Natural killer cell (primary cell): ENCODE measurements around the gene CHN1. TPM values are rescaled to one million over a fixed set of nuclear protein-coding genes. Genes with fewer than 3 reads are reported as not detected.

Experiments
- ATAC-seq, 3 donors: fragments of 150-1000 bp in 2 of 3; fragments of 200-7000 bp in 1 of 3; cut with Tn5 transposase; 1 replicate in 1 of 3; 2 replicates in 2 of 3; pipeline ENCODE4 v1.10.0; 2021; ENCODE audit warnings: mild to moderate bottlenecking in 2 of 3, moderate library complexity in 2 of 3
- DNase-seq, 2 donors: peaks; one replicate each; pipeline versions ENCODE4 v3.0.0 to v3.0.0-alpha.2; 2013 to 2021; ENCODE audit warnings: mixed read lengths in 1 of 2
- H3K27ac ChIP-seq: one replicate; pipeline ENCODE4 v1.5.1; 2013; ENCODE audit warnings: mild to moderate bottlenecking, low read length
- H3K27me3 ChIP-seq: one replicate; pipeline ENCODE4 v1.6.1; 2013; ENCODE audit warnings: low read length; ENCODE audit not compliant: control insufficient read depth, insufficient read depth
- H3K36me3 ChIP-seq: one replicate; pipeline ENCODE4 v1.6.1; 2013; ENCODE audit warnings: low read length; ENCODE audit not compliant: control insufficient read depth, insufficient read depth
- H3K4me1 ChIP-seq: one replicate; pipeline ENCODE4 v1.6.1; 2013; ENCODE audit warnings: low read length; ENCODE audit not compliant: control insufficient read depth, insufficient read depth
- H3K4me3 ChIP-seq: one replicate; pipeline ENCODE4 v1.5.1; 2013; ENCODE audit warnings: low read length
- H3K9me3 ChIP-seq: one replicate; pipeline ENCODE4 v1.6.1; 2013; ENCODE audit warnings: low read length; ENCODE audit not compliant: control insufficient read depth, insufficient read depth
- H3K27ac Mint-ChIP-seq, 2 donors: one replicate each; pipeline ENCODE4 v1.8.0; 2022; ENCODE audit warnings: mild to moderate bottlenecking in 2 of 2, mixed read lengths in 2 of 2, moderate library complexity in 1 of 2
- H3K27me3 Mint-ChIP-seq, 2 donors: one replicate each; pipeline ENCODE4 v1.8.0; 2022; ENCODE audit warnings: low read depth in 2 of 2, mixed read lengths in 2 of 2
- H3K36me3 Mint-ChIP-seq: one replicate; pipeline ENCODE4 v1.8.0; 2022; ENCODE audit warnings: mixed read lengths
- H3K4me1 Mint-ChIP-seq, 2 donors: one replicate each; pipeline ENCODE4 v1.8.0; 2022; ENCODE audit warnings: mixed read lengths in 2 of 2
- H3K4me3 Mint-ChIP-seq: one replicate; pipeline ENCODE4 v1.8.0; 2022; ENCODE audit warnings: mild to moderate bottlenecking, moderate library complexity, mixed read lengths
- H3K9me3 Mint-ChIP-seq, 2 donors: one replicate each; pipeline ENCODE4 v1.8.0; 2022; ENCODE audit warnings: mixed read lengths in 2 of 2
- CTCF ChIP-seq: fragments of 200-600 bp; IDR thresholded peaks from one replicate; pipeline ENCODE4 v1.8.0; 2022; ENCODE audit warnings: antibody characterized with exemption
- WGBS: methylation state at CpG from one replicate; pipeline ENCODE4 v1.1.7; 2013; ENCODE audit warnings: missing lambda C conversion rate; ENCODE audit not compliant: insufficient coverage; 5-methylcytosine and 5-hydroxymethylcytosine counted together
- intact Hi-C: fragments of 100-400 bp; cut with micrococcal nuclease; formaldehyde crosslinking; loops from one replicate; pipeline ENCODE4 v1.14.2; 2022
- total RNA-seq, 4 donors: library from RNA; stranded (reverse); fragments of 120-200 nt in 1 of 4; gene quantifications; one replicate each; pipeline versions ENCODE4 v1.2.3 to v1.2.4, GENCODE V29; 2013 to 2022

The CHN1 gene
- total RNA-seq, 3 donors from 2014 or later (not counting 1 experiment from before 2014, with no cell fraction given): 0.80 to 1.7 (median 0.88) TPM

- H3K36me3 Mint-ChIP-seq: no peaks in the 10 kb centered on the region
- peak overlapping the region; percentile 39 to 85 for H3K27ac Mint-ChIP-seq
- H3K27me3 ChIP-seq: no peaks in the 10 kb centered on the region
- DNase-seq (peak; percentile 50 to 92), ATAC-seq (peak; percentile 85 to 89 (median 88))
- no peak for TF ChIP-seq CTCF
- no peaks in the 10 kb centered on the region for H3K27me3 Mint-ChIP-seq
- peak overlapping the region; percentile 41 for H3K27ac ChIP-seq
- no peaks in the 10 kb centered on the region for H3K9me3 Mint-ChIP-seq
- no peak overlapping the region for H3K4me3 ChIP-seq
- peak overlapping the region; percentile 7 for H3K4me3 Mint-ChIP-seq
- H3K4me1 ChIP-seq: peaks cover 31% of the 10 kb centered on the region
- peaks cover 13 to 22% of the 10 kb centered on the region in 2 donors for H3K4me1 Mint-ChIP-seq
- no peaks in the 10 kb centered on the region for H3K36me3 ChIP-seq
- intact Hi-C loops: no loop called here
- 30% methylated on average over 13 of the region's 13 CpGs for WGBS
- no peaks in the 10 kb centered on the region for H3K9me3 ChIP-seq
Observed at GRCh38 chr2:174778085-174778981, 226.8 kb downstream of the CHN1 start.

- WGBS: 88% methylated on average over 5 of the region's 5 CpGs
- Histone ChIP-seq H3K36me3 (no peaks in the 10 kb centered on the region), H3K4me3 (no peak overlapping the region), H3K4me1 (peaks cover 31% of the 10 kb centered on the region), H3K27ac (no peak overlapping the region), H3K27me3 (no peaks in the 10 kb centered on the region), H3K9me3 (no peaks in the 10 kb centered on the region)
- Mint-ChIP-seq H3K36me3 (no peaks in the 10 kb centered on the region), H3K27ac (peak overlapping the region; percentile 6 to 60), H3K4me1 (peaks cover 13 to 22% of the 10 kb centered on the region in 2 donors), H3K4me3 (no peak overlapping the region), H3K9me3 (no peaks in the 10 kb centered on the region), H3K27me3 (no peaks in the 10 kb centered on the region)
- DNase-seq (peak in 1 of 2 donors; percentile 16), ATAC-seq (no peak)
- no peak for TF ChIP-seq CTCF
- intact Hi-C loops: no loop called here
Observed at GRCh38 chr2:174777347-174778084, 227.7 kb downstream of the CHN1 start.

- Mint-ChIP-seq H3K27ac (no peak overlapping the region), H3K9me3 (no peaks in the 10 kb centered on the region), H3K4me1 (peaks cover 13 to 22% of the 10 kb centered on the region in 2 donors), H3K36me3 (no peaks in the 10 kb centered on the region), H3K27me3 (no peaks in the 10 kb centered on the region), H3K4me3 (no peak overlapping the region)
- TF ChIP-seq CTCF: no peak
- Histone ChIP-seq H3K27me3 (no peaks in the 10 kb centered on the region), H3K4me1 (peaks cover 33% of the 10 kb centered on the region), H3K27ac (no peak overlapping the region), H3K9me3 (no peaks in the 10 kb centered on the region), H3K36me3 (no peaks in the 10 kb centered on the region), H3K4me3 (no peak overlapping the region)
- DNase-seq (no peak), ATAC-seq (no peak)
- 92% methylated on average over 3 of the region's 3 CpGs for WGBS
- intact Hi-C loops: no loop called here
Observed at GRCh38 chr2:174776675-174777074, 228.5 kb downstream of the CHN1 start.
